Neural progenitor cell (in vitro differentiated cells): ENCODE measurements around the gene UBAP2L.

Experiments
- CTCF ChIP-seq: fragments of 200-600 bp; sonication (generic); IDR thresholded peaks from 2 replicates; pipeline ENCODE4 v1.5.1; 2017; ENCODE audit warnings: antibody characterized with exemption, mild to moderate bottlenecking
- EZH2 ChIP-seq: fragments of 200-600 bp; sonication (generic); IDR thresholded peaks from 2 replicates; pipeline ENCODE4 v1.6.1; 2017; ENCODE audit warnings: antibody characterized with exemption, mild to moderate bottlenecking, moderate library complexity
- EZH2phosphoT487 ChIP-seq: fragments of 200-600 bp; sonication (generic); IDR thresholded peaks from 2 replicates; pipeline ENCODE4 v1.6.1; 2017; ENCODE audit warnings: antibody characterized with exemption

GRCh38 chr1:154236855-154237254 is 16.1 kb downstream of the UBAP2L start:
- no peak for TF ChIP-seq CTCF
- no peak for TF ChIP-seq EZH2
- no peak for TF ChIP-seq EZH2phosphoT487
